Inflammatory macrophage treated with lipopolysaccharide for 4 hours (primary cell): ENCODE data around the gene LSM2.
"Not testable (repeated sequence)": the region's sequence is repeated elsewhere in the genome, so short reads cannot be mapped to it uniquely, and the experiment has no call there.

ENCODE experiments used
- DNase-seq: peaks from one replicate; pipeline ENCODE4 v3.0.0-alpha.2; 2020

LSM2 gene

GRCh38 chr6:31806470-31807272 lies at the start of gene LSM2:
Gene LSM2, minus strand, starts transcription at chr6:31806966. Its CDS starts 209 bp downstream, at chr6:31806757.
- peak; percentile 99 for DNase-seq

DNA sequence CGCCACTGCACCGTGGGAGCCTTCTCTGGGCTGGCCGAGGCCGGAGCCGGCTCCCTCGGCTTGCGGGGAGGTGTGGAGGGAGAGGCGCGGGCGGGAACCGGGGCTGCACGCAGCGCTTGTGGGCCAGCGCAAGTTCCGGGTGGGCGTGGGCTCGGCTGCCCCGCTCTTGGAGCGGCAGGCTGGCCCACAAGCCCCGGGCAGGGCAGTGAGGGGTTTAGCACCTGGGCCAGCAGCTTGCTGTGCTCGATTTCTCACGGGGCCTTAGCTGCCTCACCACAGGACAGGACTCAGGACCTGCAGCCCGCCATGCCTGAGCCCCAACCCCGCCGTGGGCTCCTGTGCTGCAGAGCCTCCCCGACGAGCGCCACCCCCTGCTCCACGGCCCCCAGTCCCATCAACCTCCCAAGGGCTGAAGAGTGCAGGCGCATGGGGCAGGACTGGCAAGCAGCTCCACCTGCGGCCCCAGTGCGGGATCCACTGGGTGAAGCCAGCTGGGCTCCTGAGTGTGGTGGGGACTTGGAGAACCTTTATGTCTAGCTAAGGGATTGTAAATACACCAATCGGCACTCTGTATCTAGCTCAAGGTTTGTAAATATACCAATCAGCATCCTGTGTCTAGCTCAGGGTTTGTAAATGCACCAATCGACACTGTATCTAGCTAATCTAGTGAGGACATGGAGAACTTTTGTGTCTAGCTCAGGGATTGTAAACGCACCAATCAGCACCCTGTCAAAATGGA lies 45.4 kb upstream of the LSM2 start:
- DNase-seq = not testable (repeated sequence)

GRCh38 chr6:31851485-31851832 lies 44.7 kb upstream of the LSM2 start:
- no peak for DNase-seq

- no peak for DNase-seq
These were observed 44.2 kb upstream of the LSM2 start for GRCh38 chr6:31850765-31851484.

DNA sequence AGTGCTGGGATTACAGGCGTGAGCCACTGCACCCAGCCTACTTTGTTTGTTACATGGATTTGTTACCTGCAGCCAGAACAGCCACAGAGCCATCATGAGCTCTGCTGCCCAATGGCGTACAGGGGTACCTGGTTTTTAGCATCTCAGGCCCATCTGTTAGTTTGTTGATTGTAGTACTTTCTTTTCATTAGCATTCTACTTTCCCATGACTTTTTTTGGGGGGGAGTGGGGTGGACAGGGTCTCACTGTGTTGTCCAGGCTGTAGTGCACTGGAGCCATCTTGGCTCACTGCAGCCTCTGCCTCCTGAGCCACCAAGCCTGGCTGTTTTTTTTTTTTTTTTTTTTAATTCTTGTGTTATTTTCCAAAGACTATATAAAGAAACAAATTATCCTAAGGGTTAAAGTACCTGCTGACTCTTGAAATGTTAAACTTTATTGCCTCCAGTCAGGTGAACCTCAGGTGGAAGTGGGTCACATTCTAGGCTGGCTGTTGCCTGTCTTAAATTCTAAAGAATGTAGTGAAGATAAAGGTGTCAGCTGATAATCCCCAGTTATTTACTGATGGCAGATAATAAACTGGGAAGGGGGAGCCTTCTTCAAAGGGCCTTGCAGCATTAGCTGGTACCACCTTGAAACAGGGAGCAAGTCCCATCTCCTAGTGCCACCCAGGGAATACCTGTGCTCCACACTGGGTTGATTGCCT lies 40.7 kb upstream of the LSM2 start:
- DNase-seq = no peak

DNA sequence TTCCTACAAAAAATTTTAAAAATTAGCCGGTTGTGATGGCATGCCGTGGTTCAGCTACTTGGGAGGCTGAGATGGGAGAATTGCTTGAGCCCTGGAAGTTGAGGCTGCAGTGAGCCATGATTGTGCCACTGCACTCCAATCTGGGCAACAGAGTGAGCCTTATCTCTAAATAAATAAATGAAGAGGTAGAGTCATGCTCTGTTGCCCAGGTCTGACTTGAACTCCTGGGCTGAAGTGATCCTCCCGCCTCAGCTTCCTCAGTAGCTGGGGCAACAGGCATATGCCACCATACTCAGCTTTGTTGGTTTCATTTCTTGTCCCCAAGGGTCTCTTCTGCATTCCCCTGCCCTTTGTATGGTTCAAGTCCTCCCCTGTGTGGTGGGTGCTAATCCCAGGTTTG lies 37.7 kb upstream of the LSM2 start:
- DNase-seq = no peak

DNA sequence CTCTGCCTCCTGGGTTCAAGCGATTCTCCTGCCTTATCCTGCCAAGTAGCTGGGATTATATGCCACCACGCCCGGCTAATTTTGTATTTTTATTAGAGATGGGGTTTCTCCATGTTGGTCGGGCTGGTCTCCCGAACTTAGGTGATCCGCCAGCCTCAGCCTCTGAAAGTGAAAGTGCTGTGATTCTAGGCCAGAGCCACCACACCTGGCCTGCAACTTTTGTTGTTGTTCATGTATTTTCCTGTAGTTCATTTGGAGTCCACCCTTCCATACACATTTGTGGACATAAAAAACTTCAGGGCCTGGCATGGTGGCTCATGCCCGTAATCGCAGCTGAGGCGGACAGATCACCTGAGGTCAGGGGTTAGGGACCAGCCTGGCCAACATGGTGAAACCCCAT lies 35.3 kb upstream of the LSM2 start:
- no peak for DNase-seq

DNA sequence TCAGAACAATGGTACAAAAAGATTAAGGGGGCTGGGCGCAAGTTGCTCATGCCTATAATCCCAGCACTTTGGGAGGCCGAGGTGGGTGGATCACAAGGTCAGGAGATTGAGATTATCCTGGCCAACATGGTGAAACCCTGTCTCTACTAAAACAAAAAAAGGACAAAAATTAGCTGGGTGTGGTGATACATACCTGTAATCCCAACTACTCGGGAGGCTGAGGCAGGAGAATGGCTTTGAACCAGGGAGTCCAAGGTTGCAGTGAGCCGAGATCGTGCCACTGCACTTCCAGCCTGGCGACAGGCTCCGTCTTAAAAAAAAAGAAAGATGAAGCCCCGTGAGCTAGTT lies 33.0 kb upstream of the LSM2 start:
- DNase-seq = not testable (repeated sequence)

DNA sequence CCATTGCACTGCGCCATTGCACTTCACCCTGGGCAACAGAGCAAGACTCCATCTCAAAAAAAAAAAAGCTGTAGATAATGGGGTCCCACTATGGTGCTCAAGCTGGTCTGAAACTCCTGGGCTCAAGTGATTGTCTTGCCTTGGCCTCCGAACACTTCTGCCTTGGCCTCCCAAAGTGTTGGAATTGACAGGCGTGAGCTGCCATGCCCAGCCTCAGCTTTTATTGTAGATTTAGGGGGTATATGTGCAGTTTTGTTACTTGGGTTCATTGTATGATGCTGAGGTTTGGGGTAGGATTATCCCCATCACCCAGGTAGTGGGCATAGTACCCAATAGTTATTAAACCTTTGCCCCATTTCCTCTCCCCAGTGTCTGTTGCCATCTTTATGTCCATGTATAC lies 32.2 kb upstream of the LSM2 start:
- no peak for DNase-seq

- DNase-seq = not testable (repeated sequence)
These were observed 31.4 kb upstream of the LSM2 start for GRCh38 chr6:31838114-31838553.

DNA sequence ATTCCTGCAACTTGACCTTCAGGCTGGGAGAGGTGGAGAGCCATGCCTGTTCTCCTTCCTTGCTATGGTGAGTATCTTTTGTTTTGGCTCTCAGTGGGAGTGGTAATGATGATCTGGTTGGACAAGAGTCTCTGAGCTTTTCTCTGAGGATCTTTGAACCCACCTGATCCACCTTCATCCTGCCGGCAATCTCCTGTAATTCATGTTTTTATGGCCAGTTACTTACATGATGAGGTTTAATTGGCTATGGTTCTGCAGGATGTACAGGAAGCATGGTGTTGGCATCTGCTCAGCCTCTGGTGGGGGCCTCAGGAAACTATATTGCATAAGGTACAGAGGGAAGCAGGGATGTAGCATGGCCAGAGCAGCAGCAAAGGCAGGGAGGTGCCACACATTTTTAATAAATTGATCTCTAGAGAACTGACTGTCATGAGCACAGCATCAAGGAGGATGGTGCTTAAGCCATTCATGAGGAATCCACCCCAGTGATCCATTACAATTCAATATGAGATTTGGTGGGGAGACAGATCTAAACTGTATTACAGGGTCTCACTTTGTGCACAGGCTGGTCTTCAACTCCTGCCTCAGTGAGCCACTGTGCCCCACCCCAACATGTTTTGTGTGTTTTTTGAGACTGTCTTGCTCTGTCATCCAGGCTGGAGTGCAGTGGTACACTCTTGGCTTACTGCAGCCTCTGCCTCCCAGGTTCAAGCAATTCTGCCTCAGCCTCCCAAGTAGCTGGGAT lies 30.8 kb upstream of the LSM2 start:
- no peak for DNase-seq

DNA sequence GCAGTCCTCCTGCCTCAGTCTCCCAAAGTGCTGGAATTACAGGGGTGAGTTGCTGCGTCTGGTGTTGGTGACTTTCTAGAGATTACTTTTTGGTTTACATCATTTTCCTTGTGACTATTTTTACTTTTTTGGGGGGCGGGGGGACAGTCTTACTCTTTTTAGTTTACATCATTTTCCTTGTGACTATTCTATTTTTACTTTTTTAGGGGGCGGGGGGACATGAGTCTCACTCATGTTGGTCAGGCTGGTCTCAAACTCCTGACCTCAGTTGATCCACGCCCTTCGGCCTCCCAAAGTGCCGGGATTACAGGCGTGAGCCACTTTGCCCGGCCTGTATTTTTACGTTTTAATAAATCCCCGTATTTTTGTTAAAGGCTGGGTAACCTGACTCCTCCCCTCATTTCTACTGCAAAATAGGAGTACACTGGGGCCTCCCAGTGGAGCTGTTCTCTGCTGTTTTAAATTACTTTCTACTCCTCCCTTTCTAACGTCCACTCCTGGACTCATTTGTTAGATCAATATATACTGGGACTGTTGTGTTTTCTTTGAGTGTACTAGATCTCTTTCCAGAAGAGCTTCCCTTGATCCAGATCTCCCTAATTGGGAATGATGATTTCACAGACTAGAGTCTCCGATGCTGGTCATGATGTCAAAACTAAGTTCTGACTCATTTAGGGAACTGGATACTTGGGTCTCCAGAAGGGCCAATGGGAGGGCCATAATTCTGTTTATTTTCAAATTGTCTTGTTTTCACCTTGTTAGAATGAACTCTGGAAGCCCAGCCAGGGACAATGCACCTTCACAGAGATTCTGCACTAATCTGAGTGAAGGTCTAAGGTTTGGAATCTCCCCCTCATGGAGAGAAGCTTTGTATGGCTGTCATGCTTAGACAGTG lies 30.0 kb upstream of the LSM2 start:
- DNase-seq = peak; percentile 75

DNA sequence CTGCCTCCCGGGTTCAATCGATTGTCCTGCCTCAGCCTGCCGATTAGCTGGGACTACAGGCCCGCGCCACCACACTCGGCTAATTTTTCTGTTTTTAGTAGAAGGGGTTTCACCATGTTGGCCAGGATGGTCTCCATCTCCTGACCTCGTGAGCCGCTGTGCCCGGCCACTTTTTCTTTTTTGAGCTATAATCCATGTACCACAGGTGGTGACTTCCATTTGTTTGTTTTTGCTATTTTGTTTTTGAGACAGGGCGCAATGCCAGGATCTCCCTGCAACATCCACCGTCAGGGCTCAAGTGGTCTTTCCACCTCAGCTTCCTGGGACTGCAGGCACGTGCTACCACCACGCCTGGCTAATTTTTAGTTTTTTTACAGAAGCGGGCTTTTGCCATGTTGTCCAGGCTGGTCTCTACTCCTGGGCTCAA lies 29.3 kb upstream of the LSM2 start:
- no peak for DNase-seq

- DNase-seq = peak; percentile 86
These were observed 27.8 kb upstream of the LSM2 start for GRCh38 chr6:31834367-31835250.

GRCh38 chr6:31831350-31832215 lies 24.8 kb upstream of the LSM2 start:
- peak; percentile 80 for DNase-seq

DNA sequence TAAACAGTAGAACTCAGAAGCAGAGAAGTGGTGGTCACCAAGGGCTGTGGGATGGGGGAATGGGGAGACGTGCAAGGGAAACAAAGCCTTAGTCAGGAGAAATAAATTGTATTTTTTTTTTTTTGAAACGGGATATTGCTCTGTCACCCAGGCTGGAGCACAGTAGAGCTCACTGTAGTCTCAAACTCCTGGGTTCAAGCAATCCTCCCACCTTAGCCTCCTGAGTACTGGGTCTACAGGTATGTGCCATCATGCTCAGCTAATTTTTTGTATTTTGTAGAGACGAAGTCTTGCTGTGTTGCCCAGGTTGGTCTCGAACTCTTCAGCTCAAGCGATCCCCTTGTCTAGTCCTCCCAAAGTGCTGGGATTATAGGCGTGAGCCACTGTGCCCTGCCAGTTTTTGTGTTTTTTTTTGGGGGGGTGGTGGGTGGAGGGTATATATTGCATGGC lies 24.1 kb upstream of the LSM2 start:
- DNase-seq = no peak

- DNase-seq = peak; percentile 60
These were observed 23.0 kb upstream of the LSM2 start for GRCh38 chr6:31829633-31830283.

DNA sequence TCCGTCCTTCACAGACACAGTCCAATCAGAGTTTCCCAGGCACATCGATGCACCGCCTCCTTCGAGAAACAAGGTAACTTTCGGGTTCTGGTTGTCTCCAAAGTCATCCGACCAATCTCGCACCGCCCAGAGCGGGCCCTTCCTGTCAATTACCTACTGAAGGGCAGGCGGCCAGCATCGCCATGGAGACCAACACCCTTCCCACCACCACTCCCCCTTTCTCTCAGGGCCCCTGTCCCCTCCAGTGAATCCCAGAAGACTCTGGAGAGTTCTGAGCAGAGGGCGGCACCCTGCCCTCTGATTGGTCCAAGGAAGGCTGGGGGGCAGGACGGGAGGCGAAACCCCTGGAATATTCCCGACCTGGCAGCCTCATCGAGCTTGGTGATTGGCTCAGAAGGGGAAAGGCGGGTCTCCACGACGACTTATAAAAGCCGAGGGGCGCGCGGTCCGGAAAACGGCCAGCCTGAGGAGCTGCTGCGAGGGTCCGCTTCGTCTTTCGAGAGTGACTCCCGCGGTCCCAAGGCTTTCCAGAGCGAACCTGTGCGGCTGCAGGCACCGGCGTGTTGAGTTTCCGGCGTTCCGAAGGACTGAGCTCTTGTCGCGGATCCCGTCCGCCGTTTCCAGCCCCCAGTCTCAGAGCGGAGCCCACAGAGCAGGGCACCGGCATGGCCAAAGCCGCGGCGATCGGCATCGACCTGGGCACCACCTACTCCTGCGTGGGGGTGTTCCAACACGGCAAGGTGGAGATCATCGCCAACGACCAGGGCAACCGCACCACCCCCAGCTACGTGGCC lies 20.7 kb upstream of the LSM2 start, which contains the start of gene HSPA1B:
TSS of gene HSPA1B (plus strand) at position 453 of the 794 bp plus-strand sequence. CDS start at position 666, 213 bp downstream.
- peak; percentile 99 for DNase-seq
